Measurements from ENCODE around the gene MRM1. TPM values are rescaled to one million over a fixed set of nuclear protein-coding genes. Genes with fewer than 3 reads are reported as not detected.

MRM1 gene, protein sequence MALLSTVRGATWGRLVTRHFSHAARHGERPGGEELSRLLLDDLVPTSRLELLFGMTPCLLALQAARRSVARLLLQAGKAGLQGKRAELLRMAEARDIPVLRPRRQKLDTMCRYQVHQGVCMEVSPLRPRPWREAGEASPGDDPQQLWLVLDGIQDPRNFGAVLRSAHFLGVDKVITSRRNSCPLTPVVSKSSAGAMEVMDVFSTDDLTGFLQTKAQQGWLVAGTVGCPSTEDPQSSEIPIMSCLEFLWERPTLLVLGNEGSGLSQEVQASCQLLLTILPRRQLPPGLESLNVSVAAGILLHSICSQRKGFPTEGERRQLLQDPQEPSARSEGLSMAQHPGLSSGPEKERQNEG
- polyA plus RNA-seq (3.7 to 5.4 TPM (median 3.8 TPM) in 3 replicates), polyA minus RNA-seq (1.4 to 2.0 TPM (median 1.5 TPM) in 3 replicates)
- 0.56 TPM for polyA plus RNA-seq (2011; ENCODE audit: low read depth)
- 2.2 and 3.3 TPM in 2 replicates for polyA plus RNA-seq (2011; cell fraction: cytosol; rRNA removed)
- polyA plus RNA-seq (2011; cell fraction: nucleus; rRNA removed): 3.0 and 4.5 TPM in 2 replicates
- 2.1 and 5.0 TPM in 2 replicates for polyA plus RNA-seq (2012; ENCODE audit: low replicate concordance)
- 6.1 TPM for polyA minus RNA-seq (2011; cell fraction: cytosol; rRNA and poly(A)+ RNA removed)
- 3.1 and 3.4 TPM in 2 replicates for polyA minus RNA-seq (2011; cell fraction: nucleus; rRNA and poly(A)+ RNA removed)

DNA sequence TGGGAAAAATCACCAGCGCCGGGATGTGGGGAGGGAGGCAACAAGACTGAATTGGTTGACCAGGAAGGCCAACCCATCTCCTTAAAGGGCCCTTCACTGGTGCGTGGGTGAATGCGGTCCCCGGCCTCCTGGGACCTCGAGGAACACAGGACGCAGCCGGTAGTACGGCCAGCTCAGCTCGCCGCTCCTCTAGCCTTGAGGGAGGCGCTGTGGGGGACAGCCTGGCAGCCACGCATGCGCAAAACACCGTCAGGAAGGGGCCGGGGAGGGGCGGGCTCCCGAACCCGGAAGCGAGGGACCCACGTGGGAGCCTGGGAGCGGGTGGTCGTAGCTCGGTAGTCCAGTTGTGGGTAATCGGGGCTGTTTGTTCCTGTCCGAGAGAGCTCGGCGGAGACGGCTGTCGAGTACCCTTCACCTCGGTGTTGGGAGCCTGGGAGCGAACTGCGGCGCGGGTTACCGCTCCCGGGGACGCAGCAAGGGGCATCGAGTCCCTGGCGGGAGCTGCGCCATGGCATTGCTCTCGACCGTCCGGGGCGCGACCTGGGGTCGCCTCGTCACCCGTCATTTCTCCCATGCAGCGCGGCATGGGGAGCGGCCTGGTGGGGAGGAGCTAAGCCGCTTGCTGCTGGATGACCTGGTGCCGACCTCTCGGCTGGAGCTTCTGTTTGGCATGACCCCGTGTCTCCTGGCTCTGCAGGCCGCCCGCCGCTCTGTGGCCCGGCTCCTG lies at the start of gene MRM1:
MRM1 (plus strand) TSS at position 281 of the 727 bp plus-strand sequence; CDS start at position 509, 228 bp downstream.
- Histone ChIP-seq H3K36me3 (ENCODE audit: control insufficient read depth in 2 of 2, extremely low read depth in 1 of 2, insufficient read depth in 2 of 2, low read length in 2 of 2) (peaks cover 4 to 15% of the 10 kb centered on the region in 2 experiments), H4K20me1 (ENCODE audit: control insufficient read depth, extremely low read depth, insufficient read depth, low read length) (no peaks in the 10 kb centered on the region), H3K27me3 (ENCODE audit: control insufficient read depth, extremely low read depth, insufficient read depth, low read length) (no peaks in the 10 kb centered on the region), H3K4me2 (ENCODE audit: control insufficient read depth, extremely low read depth, insufficient read depth, low read depth, low read length) (peak within 1 kb of the TSS; percentile 99), H3K9me1 (ENCODE audit: control insufficient read depth, extremely low read depth, insufficient read depth, low read length) (no peaks in the 10 kb centered on the region), H3K79me2 (ENCODE audit: control insufficient read depth, insufficient read depth, low read length) (peaks cover 35% of the 10 kb centered on the region), H3K9ac (ENCODE audit: control insufficient read depth, extremely low read depth, insufficient read depth, low read length) (peak within 1 kb of the TSS; percentile 82), H3K27ac (ENCODE audit: control insufficient read depth, insufficient read depth, low read length) (peak within 1 kb of the TSS; percentile 67), H3K4me3 (ENCODE audit: control insufficient read depth in 2 of 3, extremely low read depth in 1 of 3, insufficient read depth in 2 of 3, low read depth in 1 of 3, low read length in 3 of 3) (peak within 1 kb of the TSS; percentile 56 to 91 (median 78)), H2AFZ (ENCODE audit: control insufficient read depth, low read length) (peak within 1 kb of the TSS; percentile 85), H3K9me3 (ENCODE audit: control insufficient read depth, low read depth, low read length) (no peaks in the 10 kb centered on the region), H3K4me1 (ENCODE audit: control insufficient read depth, extremely low read depth, insufficient read depth, low read length) (peaks cover 16% of the 10 kb centered on the region)
- dilution Hi-C loops (cut with MboI; ENCODE audit: extremely low pct_ligation_motif_present, low sequenced_read_pairs): no loop called here
- FAIRE-seq (no peak), DNase-seq (ENCODE audit: low read depth, low spot score) (peak; percentile 60)
- TF ChIP-seq, protein P1, sequence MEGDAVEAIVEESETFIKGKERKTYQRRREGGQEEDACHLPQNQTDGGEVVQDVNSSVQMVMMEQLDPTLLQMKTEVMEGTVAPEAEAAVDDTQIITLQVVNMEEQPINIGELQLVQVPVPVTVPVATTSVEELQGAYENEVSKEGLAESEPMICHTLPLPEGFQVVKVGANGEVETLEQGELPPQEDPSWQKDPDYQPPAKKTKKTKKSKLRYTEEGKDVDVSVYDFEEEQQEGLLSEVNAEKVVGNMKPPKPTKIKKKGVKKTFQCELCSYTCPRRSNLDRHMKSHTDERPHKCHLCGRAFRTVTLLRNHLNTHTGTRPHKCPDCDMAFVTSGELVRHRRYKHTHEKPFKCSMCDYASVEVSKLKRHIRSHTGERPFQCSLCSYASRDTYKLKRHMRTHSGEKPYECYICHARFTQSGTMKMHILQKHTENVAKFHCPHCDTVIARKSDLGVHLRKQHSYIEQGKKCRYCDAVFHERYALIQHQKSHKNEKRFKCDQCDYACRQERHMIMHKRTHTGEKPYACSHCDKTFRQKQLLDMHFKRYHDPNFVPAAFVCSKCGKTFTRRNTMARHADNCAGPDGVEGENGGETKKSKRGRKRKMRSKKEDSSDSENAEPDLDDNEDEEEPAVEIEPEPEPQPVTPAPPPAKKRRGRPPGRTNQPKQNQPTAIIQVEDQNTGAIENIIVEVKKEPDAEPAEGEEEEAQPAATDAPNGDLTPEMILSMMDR (optimal IDR thresholded peaks at IDR 0.05 in 1 of 3, IDR thresholded peaks at IDR 0.05 in 1 of 3, conservative IDR thresholded peaks at IDR 0.05 in 1 of 3; ENCODE audit: extremely low read depth in 1 of 3, insufficient read depth in 2 of 3, low read length in 3 of 3): peak; percentile 3 to 55 (median 6)
- no peak for TF ChIP-seq EZH2 (IDR thresholded peaks at IDR 0.05; ENCODE audit: low read length)

DNA sequence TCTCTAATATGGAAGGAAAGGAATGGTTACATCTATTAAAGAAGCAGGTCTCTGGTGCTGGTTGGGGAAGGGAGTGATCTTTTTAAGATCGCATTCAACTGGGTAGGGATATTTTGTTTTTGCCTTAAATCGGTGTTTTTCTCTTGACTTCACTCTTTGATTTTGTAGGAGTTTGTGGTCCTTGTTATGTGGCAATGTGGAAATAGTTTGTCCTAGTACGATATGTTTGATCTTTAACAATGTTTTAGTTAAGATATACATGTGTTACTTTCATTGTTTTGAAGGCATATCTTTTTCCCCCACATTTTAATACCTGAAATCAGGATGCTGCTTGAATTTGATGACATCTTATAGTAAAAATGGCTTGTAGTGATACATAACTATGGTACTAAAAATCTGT lies 47.9 kb upstream of the MRM1 start:
- FAIRE-seq (no peak), DNase-seq (ENCODE audit: low read depth, low spot score) (no peak)
- Histone ChIP-seq H3K36me3 (ENCODE audit: control insufficient read depth in 2 of 2, extremely low read depth in 1 of 2, insufficient read depth in 2 of 2, low read length in 2 of 2) (peaks cover 14 to 28% of the 10 kb centered on the region in 2 experiments), H3K79me2 (ENCODE audit: control insufficient read depth, insufficient read depth, low read length) (peaks cover 91% of the 10 kb centered on the region), H3K9ac (ENCODE audit: control insufficient read depth, extremely low read depth, insufficient read depth, low read length) (no peak overlapping the region), H4K20me1 (ENCODE audit: control insufficient read depth, extremely low read depth, insufficient read depth, low read length) (peaks cover 13% of the 10 kb centered on the region), H3K9me3 (ENCODE audit: control insufficient read depth, low read depth, low read length) (no peaks in the 10 kb centered on the region), H2AFZ (ENCODE audit: control insufficient read depth, low read length) (no peak overlapping the region), H3K4me3 (ENCODE audit: control insufficient read depth in 2 of 3, extremely low read depth in 1 of 3, insufficient read depth in 2 of 3, low read depth in 1 of 3, low read length in 3 of 3) (no peak overlapping the region), H3K27ac (ENCODE audit: control insufficient read depth, insufficient read depth, low read length) (no peak overlapping the region), H3K27me3 (ENCODE audit: control insufficient read depth, extremely low read depth, insufficient read depth, low read length) (no peaks in the 10 kb centered on the region), H3K9me1 (ENCODE audit: control insufficient read depth, extremely low read depth, insufficient read depth, low read length) (no peaks in the 10 kb centered on the region), H3K4me1 (ENCODE audit: control insufficient read depth, extremely low read depth, insufficient read depth, low read length) (peaks cover 3% of the 10 kb centered on the region), H3K4me2 (ENCODE audit: control insufficient read depth, extremely low read depth, insufficient read depth, low read depth, low read length) (no peak overlapping the region)
- dilution Hi-C loops (cut with MboI; ENCODE audit: extremely low pct_ligation_motif_present, low sequenced_read_pairs): no loop called here
- TF ChIP-seq, protein P1 (optimal IDR thresholded peaks at IDR 0.05 in 1 of 3, IDR thresholded peaks at IDR 0.05 in 1 of 3, conservative IDR thresholded peaks at IDR 0.05 in 1 of 3; ENCODE audit: extremely low read depth in 1 of 3, insufficient read depth in 2 of 3, low read length in 3 of 3): no peak
- no peak for TF ChIP-seq EZH2 (IDR thresholded peaks at IDR 0.05; ENCODE audit: low read length)

Measured in keratinocyte (primary cell).